Muscle of leg (tissue), 11 donors: Measurements from ENCODE around the gene SH3TC2. TPM values are rescaled to one million over a fixed set of nuclear protein-coding genes. Genes with fewer than 3 reads are reported as not detected.
A peak's percentile ranks its signal among the peaks of the same experiment; 100 is the strongest.
"Not testable (repeated sequence)": the region's sequence is repeated elsewhere in the genome, so short reads cannot be mapped to it uniquely, and the experiment has no call there.

Source experiments
- DNase-seq: peaks from one replicate; pipeline ENCODE4 v3.0.0; 2013
- H3K27ac ChIP-seq: one replicate; pipeline ENCODE4 v1.5.1; 2013; ENCODE audit warnings: mild to moderate bottlenecking, low read length, control low read depth
- H3K27me3 ChIP-seq: one replicate; pipeline ENCODE4 v1.6.1; 2013; ENCODE audit warnings: low read length; ENCODE audit not compliant: control insufficient read depth, insufficient read depth
- H3K36me3 ChIP-seq: one replicate; pipeline ENCODE4 v1.6.1; 2013; ENCODE audit warnings: low read length; ENCODE audit not compliant: control insufficient read depth, insufficient read depth
- H3K4me1 ChIP-seq: one replicate; pipeline ENCODE4 v1.6.1; 2013; ENCODE audit warnings: low read length; ENCODE audit not compliant: control insufficient read depth, insufficient read depth
- H3K4me3 ChIP-seq: one replicate; pipeline ENCODE4 v1.5.1; 2013; ENCODE audit warnings: low read length, control low read depth
- H3K9me3 ChIP-seq: replicated peaks from 2 replicates; pipeline ENCODE4 v1.6.1; 2013; ENCODE audit warnings: low read depth, low read length; ENCODE audit not compliant: control insufficient read depth
- WGBS: methylation state at CpG from one replicate; pipeline ENCODE4 v1.1.5; 2013; ENCODE audit warnings: missing lambda C conversion rate; ENCODE audit not compliant: insufficient coverage; 5-methylcytosine and 5-hydroxymethylcytosine counted together
- polyA plus RNA-seq, 8 donors: library from polyadenylated mRNA; unstranded; fragments of 120-200 nt; gene quantifications; one replicate each; pipeline versions ENCODE4 v1.2.1 to v1.2.3, GENCODE V29; 2013; ENCODE audit warnings: inconsistent platforms in 1 of 8, low replicate concordance in 1 of 8; ENCODE audit not compliant: insufficient read length in 8 of 8, insufficient read depth in 1 of 8
- total RNA-seq: library from RNA; stranded (reverse); fragments of 120-200 nt; gene quantifications from one replicate; pipeline ENCODE4 v1.2.4, GENCODE V29; 2013

Gene SH3TC2
- total and polyA plus RNA-seq, 9 donors: 0.84 to 3.0 (median 1.6) TPM

GRCh38 chr5:149082271-149082670 lies 19.4 kb upstream of the SH3TC2 start:
- H3K4me3 ChIP-seq: no peak overlapping the region
- no peaks in the 10 kb centered on the region for H3K9me3 ChIP-seq
- H3K36me3 ChIP-seq: no peaks in the 10 kb centered on the region
- no peak overlapping the region for H3K27ac ChIP-seq
- DNase-seq: no peak
- no peaks in the 10 kb centered on the region for H3K27me3 ChIP-seq
- H3K4me1 ChIP-seq: no peaks in the 10 kb centered on the region

- Histone ChIP-seq H3K27ac (no peak overlapping the region), H3K4me1 (no peaks in the 10 kb centered on the region), H3K27me3 (no peaks in the 10 kb centered on the region), H3K9me3 (no peaks in the 10 kb centered on the region), H3K36me3 (no peaks in the 10 kb centered on the region), H3K4me3 (no peak overlapping the region)
- no CpG with 5 or more reads among the region's 4 CpGs for WGBS
- DNase-seq: no peak
Observed at GRCh38 chr5:149080294-149080693, 17.4 kb upstream of the SH3TC2 start.

- Histone ChIP-seq H3K4me1 (no peaks in the 10 kb centered on the region), H3K36me3 (no peaks in the 10 kb centered on the region), H3K27ac (no peak overlapping the region), H3K9me3 (no peaks in the 10 kb centered on the region), H3K27me3 (no peaks in the 10 kb centered on the region), H3K4me3 (no peak overlapping the region)
- no peak for DNase-seq
Observed at GRCh38 chr5:149079883-149080282, 17.0 kb upstream of the SH3TC2 start.

GRCh38 chr5:149074071-149074470 lies 11.2 kb upstream of the SH3TC2 start:
- not testable (repeated sequence) for H3K27me3 ChIP-seq

GRCh38 chr5:149073213-149073612 lies 10.4 kb upstream of the SH3TC2 start:
- Histone ChIP-seq H3K4me3 (no peak overlapping the region), H3K27me3 (no peaks in the 10 kb centered on the region), H3K4me1 (no peaks in the 10 kb centered on the region), H3K27ac (no peak overlapping the region), H3K36me3 (no peaks in the 10 kb centered on the region), H3K9me3 (no peaks in the 10 kb centered on the region)
- no CpG with 5 or more reads among the region's 1 CpG for WGBS
- DNase-seq: no peak

More at GRCh38 chr5:149074071-149074470, 11.2 kb upstream of the SH3TC2 start:
- H3K4me1 ChIP-seq, H3K9me3 ChIP-seq, H3K27ac ChIP-seq, H3K4me3 ChIP-seq, H3K36me3 ChIP-seq: not testable (repeated sequence)
- peak; percentile 25 for DNase-seq

- Histone ChIP-seq H3K4me3 (no peak overlapping the region), H3K27me3 (no peaks in the 10 kb centered on the region), H3K4me1 (no peaks in the 10 kb centered on the region), H3K27ac (no peak overlapping the region), H3K9me3 (no peaks in the 10 kb centered on the region), H3K36me3 (no peaks in the 10 kb centered on the region)
- no CpG with 5 or more reads among the region's 2 CpGs for WGBS
- no peak for DNase-seq
Observed at GRCh38 chr5:149072791-149073190, 9.9 kb upstream of the SH3TC2 start.

GRCh38 chr5:149072376-149072775 lies 9.5 kb upstream of the SH3TC2 start:
- no peak overlapping the region for H3K4me3 ChIP-seq
- no peak for DNase-seq
- H3K36me3 ChIP-seq: no peaks in the 10 kb centered on the region
- H3K4me1 ChIP-seq: no peaks in the 10 kb centered on the region
- H3K27ac ChIP-seq: no peak overlapping the region
- no CpG with 5 or more reads among the region's 1 CpG for WGBS
- no peaks in the 10 kb centered on the region for H3K9me3 ChIP-seq
- H3K27me3 ChIP-seq: no peaks in the 10 kb centered on the region

GRCh38 chr5:149071756-149072155 lies 8.9 kb upstream of the SH3TC2 start:
- no peak overlapping the region for H3K27ac ChIP-seq

GRCh38 chr5:149071216-149071615 lies 8.4 kb upstream of the SH3TC2 start:
- WGBS: no CpG with 5 or more reads among the region's 1 CpG
- no peak for DNase-seq
- H3K27me3 ChIP-seq: no peaks in the 10 kb centered on the region
- no peaks in the 10 kb centered on the region for H3K4me1 ChIP-seq
- H3K36me3 ChIP-seq: no peaks in the 10 kb centered on the region
- H3K4me3 ChIP-seq: no peak overlapping the region
- H3K9me3 ChIP-seq: no peaks in the 10 kb centered on the region
- no peak overlapping the region for H3K27ac ChIP-seq

More at GRCh38 chr5:149071756-149072155, 8.9 kb upstream of the SH3TC2 start:
- no peaks in the 10 kb centered on the region for H3K9me3 ChIP-seq
- H3K4me3 ChIP-seq: no peak overlapping the region
- no peak for DNase-seq
- no peaks in the 10 kb centered on the region for H3K36me3 ChIP-seq
- no CpG with 5 or more reads among the region's 2 CpGs for WGBS
- H3K27me3 ChIP-seq: no peaks in the 10 kb centered on the region
- H3K4me1 ChIP-seq: no peaks in the 10 kb centered on the region

- no peaks in the 10 kb centered on the region for H3K27me3 ChIP-seq
- H3K4me3 ChIP-seq: no peak overlapping the region
- no peaks in the 10 kb centered on the region for H3K36me3 ChIP-seq
- no peak for DNase-seq
- H3K9me3 ChIP-seq: no peaks in the 10 kb centered on the region
- H3K27ac ChIP-seq: no peak overlapping the region
- WGBS: 92% methylated on average over 2 of the region's 2 CpGs
- no peaks in the 10 kb centered on the region for H3K4me1 ChIP-seq
Observed at GRCh38 chr5:149069711-149070110, 6.8 kb upstream of the SH3TC2 start.

- H3K4me3 ChIP-seq: no peak overlapping the region
- no peaks in the 10 kb centered on the region for H3K36me3 ChIP-seq
- no peaks in the 10 kb centered on the region for H3K27me3 ChIP-seq
- H3K4me1 ChIP-seq: peaks cover 15% of the 10 kb centered on the region
- no peak for DNase-seq
- H3K9me3 ChIP-seq: no peaks in the 10 kb centered on the region
- no peak overlapping the region for H3K27ac ChIP-seq
- 83% methylated on average over 1 of the region's 2 CpGs for WGBS
Observed at GRCh38 chr5:149063896-149064478, 1.1 kb upstream of the SH3TC2 start.
